NCI-H2171 treated with DMSO at 0.1 percent for 48 hours (cell line): ENCODE measurements around the gene SLC44A5.
"Not testable (repeated sequence)": the region's sequence is repeated elsewhere in the genome, so short reads cannot be mapped to it uniquely, and the experiment has no call there.

ENCODE experiments used
- DNase-seq: peaks from one replicate; lab custom pipeline; 2025; lab: John Stamatoyannopoulos, UW

Gene SLC44A5

GRCh38 chr1:75449998-75450397 lies 160.9 kb downstream of the SLC44A5 start:
- DNase-seq: no peak

- no peak for DNase-seq
These were observed 166.7 kb downstream of the SLC44A5 start for GRCh38 chr1:75444220-75444619.

GRCh38 chr1:75440274-75440673 lies 170.6 kb downstream of the SLC44A5 start:
- DNase-seq: no peak

DNA sequence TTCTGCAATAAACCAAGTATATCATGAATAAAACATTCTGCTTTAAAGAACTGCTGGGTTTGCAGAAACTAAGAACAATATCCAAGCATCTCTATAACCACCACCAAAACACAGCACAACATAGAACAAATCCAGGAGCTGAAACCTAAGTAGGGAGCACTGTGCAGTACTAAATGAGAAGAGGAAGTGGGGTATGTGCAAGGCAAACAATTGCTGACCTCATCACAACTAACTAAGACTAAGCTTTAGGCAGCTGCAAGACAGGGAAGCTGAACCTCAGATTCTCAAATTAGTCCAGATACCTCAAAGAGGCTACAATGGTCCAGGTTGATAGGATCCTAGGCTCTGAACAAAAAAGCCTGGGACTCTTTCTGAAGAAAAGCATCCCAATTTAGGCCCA lies 172.6 kb downstream of the SLC44A5 start:
- no peak for DNase-seq

GRCh38 chr1:75431843-75432242 lies 179.1 kb downstream of the SLC44A5 start:
- DNase-seq: no peak

DNA sequence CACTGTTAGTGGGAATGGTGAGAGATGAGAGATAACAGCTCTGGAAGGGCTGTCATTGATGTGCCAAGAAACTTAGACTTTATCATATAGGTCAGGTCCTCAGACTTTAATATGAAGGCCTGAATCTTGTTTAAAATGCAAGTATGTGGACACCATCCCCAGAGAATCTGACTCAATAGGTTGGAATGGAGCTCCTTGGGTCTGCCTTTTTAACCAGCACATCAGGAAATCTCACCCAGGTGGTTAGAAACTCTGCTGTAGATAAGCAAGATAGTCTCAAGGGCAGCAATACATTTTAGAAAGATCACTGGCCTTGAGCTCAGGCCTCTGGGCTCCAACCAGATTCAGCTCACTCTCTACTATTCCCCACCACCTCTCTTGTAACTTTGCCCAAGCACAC lies 180.4 kb downstream of the SLC44A5 start:
- DNase-seq: no peak

GRCh38 chr1:75426688-75427087 lies 184.2 kb downstream of the SLC44A5 start:
- no peak for DNase-seq

DNA sequence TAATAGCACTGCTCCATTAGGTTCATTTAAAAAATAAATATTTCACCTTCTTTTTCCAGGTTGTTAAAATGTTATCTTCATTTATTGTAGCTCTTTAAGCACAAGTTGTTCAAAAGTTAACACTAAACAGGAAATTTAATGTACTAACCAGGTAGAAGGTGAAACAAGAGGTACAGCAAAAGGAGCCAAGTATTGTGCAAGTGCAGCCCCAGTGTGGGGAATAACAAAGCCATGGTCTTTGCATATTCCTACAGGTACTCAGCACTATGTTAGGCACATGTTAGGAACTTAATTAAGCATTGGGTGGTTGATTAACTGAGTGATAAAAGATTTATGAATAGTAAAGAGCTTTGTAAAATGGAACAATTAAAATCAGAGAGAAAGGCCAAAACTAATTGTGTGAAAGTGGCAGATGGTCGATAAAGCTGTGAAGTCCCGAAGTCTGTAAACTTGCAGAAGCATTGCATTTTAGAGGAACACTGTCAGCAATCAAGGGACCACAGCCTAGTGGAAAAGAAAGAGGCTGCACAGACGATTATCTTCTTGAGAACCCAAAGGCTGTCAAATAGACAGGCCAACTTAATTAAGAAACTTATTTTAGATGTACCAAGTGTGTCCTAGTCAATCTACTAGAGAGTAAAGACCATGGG lies 185.8 kb downstream of the SLC44A5 start:
- DNase-seq: peak; percentile 5

GRCh38 chr1:75423616-75424015 lies 187.3 kb downstream of the SLC44A5 start:
- DNase-seq: peak; percentile 65

DNA sequence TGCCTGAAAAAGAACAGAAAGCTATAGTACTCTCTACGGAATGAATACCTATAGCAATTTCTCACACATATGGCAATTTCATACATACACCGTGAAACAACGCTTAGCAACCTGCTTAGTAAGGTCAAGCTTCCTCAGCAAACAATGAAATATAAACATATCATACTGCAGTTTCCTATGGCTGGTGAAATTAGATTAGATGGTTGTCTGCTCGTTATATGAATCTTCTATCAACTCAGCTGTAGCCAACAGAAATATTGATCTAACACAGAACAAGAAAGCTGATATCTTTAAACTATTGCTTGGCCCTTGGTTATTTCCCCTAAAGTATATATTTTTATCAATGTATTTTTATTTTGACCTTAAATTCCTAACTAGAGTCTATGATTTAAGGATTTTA lies 187.8 kb downstream of the SLC44A5 start:
- no peak for DNase-seq

DNA sequence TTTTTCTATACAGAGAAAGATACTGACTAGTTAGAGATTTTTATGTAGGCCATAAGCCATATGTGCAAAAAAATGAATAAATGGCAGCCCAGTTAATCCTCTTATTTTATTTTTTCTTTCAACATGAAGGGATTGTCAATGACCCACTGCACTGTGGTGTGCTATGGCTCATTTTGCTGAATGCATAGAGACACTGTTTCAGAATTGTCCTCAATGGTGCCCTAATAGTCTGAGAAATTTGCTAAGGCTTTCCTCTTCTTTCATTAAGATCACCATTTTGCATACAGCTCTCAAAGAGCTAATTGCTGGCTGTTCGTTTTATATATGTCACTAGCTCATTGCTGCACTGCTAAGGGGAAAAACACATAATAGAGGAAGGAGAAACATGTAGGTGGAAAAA lies 189.5 kb downstream of the SLC44A5 start:
- no peak for DNase-seq

DNA sequence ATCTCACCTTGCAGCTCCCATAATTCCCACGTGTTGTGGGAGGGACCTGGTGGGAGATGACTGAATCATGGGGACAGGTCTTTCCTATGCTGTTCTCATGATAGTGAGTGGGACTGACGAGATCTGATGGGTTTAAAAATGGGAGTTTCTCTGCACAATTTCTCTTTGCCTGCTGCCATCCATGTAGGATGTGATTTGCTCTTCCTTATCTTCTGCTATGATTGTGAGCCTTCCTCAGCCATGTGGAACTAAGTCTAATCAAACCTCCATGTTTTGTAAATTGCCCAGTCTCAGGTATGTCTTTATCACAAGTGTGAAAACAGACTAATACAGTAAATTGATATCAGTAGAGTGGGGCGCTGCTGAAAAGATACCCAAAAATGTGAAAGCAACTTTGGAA lies 195.7 kb downstream of the SLC44A5 start:
- DNase-seq: no peak

DNA sequence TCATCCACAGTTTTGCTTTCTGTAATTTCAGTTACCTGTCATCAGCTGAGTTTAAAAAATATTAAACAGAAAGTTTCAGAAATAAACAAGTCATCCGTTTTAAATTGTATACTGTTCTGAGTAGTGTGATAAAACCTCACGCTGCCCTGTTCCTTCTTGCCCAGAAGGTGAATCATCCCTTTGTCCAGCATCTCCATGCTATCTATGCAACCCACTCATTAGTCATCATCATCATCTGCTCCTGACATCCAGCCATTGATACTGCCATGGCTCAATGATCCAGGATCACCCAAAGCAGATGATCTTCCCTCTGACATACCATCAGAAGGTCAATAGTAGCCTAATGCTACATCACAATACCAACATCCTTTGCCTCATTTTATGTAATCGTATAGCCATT lies 198.3 kb downstream of the SLC44A5 start:
- DNase-seq: no peak

DNA sequence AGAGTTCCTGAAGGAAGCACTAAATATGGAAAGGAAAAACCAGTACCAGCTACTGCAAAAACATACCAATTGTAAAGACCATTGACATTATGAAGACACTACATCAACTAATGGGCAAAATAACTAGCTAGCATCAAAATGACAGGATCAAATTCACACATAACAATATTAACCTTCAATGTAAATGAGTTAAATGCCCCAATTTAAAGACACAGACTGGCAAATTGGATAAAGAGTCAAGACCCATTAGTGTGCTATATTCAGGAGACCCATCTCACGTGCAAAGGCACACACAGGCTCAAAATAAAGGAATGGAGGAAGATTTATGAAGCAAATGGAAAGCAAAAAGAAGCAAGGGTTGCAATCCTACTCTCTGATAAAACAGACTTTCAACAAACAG lies 206.2 kb downstream of the SLC44A5 start:
- not testable (repeated sequence) for DNase-seq

DNA sequence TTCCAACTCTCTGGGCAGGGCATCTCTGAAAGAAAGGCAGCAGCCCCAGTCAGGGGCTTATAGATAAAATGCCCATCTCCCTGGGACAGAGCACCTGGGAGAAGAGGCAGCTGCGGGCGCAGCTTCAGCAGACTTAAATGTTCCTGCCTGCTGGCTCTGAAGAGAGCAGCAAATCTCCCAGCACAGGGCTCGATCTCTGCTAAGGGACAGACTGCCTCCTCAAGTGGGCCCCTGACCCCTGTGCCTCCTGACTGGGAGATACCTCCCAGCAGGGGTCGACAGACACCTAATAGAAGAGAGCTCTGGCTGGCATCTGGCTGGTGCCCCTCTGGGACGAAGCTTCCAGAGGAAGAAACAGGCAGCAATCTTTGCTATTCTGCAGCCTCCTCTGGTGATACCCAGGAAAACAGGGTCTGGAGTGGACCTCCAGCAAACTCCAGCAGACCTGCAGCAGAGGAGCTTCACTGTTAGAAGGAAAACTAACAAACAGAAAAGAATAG lies 207.7 kb downstream of the SLC44A5 start:
- not testable (repeated sequence) for DNase-seq

GRCh38 chr1:75400716-75401115 lies 210.2 kb downstream of the SLC44A5 start:
- DNase-seq: no peak

DNA sequence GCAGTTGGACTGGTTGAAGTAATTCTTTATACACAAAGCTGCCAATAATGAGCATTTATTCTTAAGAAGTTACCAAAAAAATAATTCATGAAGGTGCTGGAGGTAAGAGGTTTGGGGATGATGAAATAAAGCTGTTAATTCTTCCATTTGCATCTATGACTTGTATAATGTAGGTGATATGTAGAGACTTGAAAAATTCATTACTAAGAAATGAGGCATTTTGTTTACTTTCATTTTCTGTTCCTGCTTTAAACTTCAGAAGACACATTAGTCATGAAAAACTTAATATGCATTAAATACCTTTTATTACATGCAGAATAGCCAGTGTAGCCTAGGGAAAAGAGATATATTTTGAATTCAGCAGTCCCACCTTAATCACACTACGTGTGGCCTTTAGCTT lies 214.2 kb downstream of the SLC44A5 start:
- no peak for DNase-seq

GRCh38 chr1:75396260-75396659 lies 214.7 kb downstream of the SLC44A5 start:
- no peak for DNase-seq

DNA sequence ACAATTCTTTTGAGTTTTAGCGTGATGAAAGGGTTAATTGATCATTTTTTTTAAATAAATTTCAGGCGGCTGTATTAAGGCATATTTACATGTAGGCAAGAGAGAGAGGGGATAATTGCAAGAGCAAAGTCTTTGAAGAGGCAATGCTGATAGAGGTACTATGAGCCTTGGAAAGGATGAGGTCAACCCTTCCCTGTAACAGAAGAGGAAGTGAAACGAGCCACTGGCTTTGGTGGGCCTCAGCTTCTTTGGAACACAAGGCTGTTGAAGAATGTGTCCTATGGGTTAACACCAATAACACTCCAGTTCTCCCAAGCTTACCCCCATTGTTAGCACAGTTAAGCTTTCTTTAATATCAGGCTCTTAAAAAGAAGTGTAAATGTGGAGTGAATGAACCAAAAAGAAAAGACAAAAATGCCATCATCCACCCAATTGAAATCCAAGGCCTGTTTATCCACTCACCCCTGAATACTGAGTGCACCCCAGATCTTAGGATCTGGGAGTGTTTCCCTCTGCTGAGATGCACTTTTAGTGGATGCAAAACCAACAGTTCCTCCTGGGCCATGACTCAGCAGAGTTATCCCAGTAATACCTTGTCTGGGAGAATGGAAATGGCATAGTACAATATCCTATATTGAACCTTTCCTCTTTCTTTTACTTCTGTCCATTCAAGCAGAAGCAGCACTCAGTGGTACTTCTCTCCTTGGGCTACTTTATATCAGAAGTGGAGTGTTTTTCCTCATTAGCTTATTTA lies 216.4 kb downstream of the SLC44A5 start:
- DNase-seq: no peak

DNA sequence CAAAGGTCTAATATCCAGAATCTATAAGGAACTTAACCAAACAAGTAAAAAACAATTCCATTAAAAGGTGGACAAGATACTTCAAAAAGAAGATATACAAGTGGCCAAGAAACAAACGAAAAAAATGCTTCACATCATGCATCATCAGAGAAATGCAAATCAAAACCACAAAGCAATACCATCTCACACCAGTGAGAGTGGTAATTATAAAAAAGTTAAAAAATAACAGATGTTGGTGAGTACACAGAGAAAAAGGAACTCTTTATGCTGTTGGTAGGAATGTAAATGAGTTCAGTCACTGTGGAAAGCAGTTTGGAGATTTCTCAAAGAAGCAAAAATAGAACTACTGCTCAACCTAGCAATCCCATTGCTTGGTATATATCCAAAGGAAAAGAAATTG lies 218.6 kb downstream of the SLC44A5 start:
- DNase-seq: no peak

- DNase-seq: peak; percentile 51
These were observed 235.2 kb downstream of the SLC44A5 start for GRCh38 chr1:75375476-75376447.

GRCh38 chr1:75373542-75374159 lies 237.3 kb downstream of the SLC44A5 start:
- DNase-seq: no peak
